Adrenal gland (tissue), 5 donors: ENCODE data around the gene OR4D1.

Source experiments
- CTCF ChIP-seq, 6 experiments: fragments of 450-650 bp in 4 of 6; fragments of 200-600 bp in 2 of 6; sonication (generic) in 1 of 6; IDR thresholded peaks; 1 replicate in 5 of 6; 2 replicates in 1 of 6; pipeline versions ENCODE4 v1.5.1 to v1.8.0; 2016 to 2021; ENCODE audit warnings: antibody characterized with exemption in 6 of 6, mild to moderate bottlenecking in 2 of 6, moderate library complexity in 1 of 6
- POLR2A ChIP-seq, 2 donors: fragments of 450-650 bp; IDR thresholded peaks; one replicate each; pipeline ENCODE4 v1.6.1; 2017; ENCODE audit warnings: antibody characterized with exemption in 2 of 2, mild to moderate bottlenecking in 2 of 2, moderate library complexity in 1 of 2
- donor health status: DM: no; HTN: no; CAD: no.

DNA sequence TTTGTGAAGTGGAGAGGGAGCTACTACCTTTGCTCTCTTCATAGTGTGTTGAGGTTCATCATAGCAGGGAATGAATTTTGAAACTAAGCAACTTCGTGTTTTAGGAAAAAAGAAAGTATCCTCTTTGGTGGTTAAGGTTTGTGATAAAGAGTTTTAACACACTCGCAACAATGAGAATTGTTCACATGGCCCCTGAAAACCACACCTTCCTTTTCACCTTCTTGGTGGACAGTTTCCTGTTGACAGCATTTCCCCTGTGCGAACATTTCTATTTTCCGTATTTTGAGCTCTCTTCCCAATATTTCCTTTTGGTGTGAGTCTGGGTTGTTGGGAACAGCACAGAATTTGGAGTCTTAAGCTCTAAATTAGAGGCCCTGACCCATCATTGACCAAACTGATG lies 22.4 kb downstream of the OR4D1 start:
- TF ChIP-seq CTCF (IDR thresholded peaks at IDR 0.05) (no peak), POLR2A (IDR thresholded peaks at IDR 0.05) (no peak)
